GM18526 (cell line): Measurements from ENCODE around the gene LIPC.

ENCODE experiments used
- POLR2A ChIP-seq: IDR thresholded peaks from 3 replicates; pipeline ENCODE4 v1.6.1; 2011; ENCODE audit not compliant: insufficient read length; ENCODE audit errors: extremely low read depth

LIPC gene

GRCh38 chr15:58401991-58402649, 29.7 kb upstream of the LIPC start:
- no peak for TF ChIP-seq POLR2A

GRCh38 chr15:58403581-58403980, 28.2 kb upstream of the LIPC start:
- TF ChIP-seq POLR2A, result no peak

GRCh38 chr15:58404020-58404419, 27.8 kb upstream of the LIPC start:
- TF ChIP-seq POLR2A, result no peak

GRCh38 chr15:58404722-58405121, 27.1 kb upstream of the LIPC start:
- no peak for TF ChIP-seq POLR2A

- TF ChIP-seq POLR2A, result no peak
These were observed 25.9 kb upstream of the LIPC start for GRCh38 chr15:58405865-58406264.

GRCh38 chr15:58406811-58407210, 25.0 kb upstream of the LIPC start:
- TF ChIP-seq POLR2A, result no peak

GRCh38 chr15:58407236-58407775, 24.5 kb upstream of the LIPC start:
- no peak for TF ChIP-seq POLR2A

- no peak for TF ChIP-seq POLR2A
These were observed 24.0 kb upstream of the LIPC start for GRCh38 chr15:58407778-58408177.

- TF ChIP-seq POLR2A, result no peak
These were observed 21.9 kb upstream of the LIPC start for GRCh38 chr15:58409861-58410260.

GRCh38 chr15:58410353-58410752, 21.4 kb upstream of the LIPC start:
- TF ChIP-seq POLR2A, result no peak

GRCh38 chr15:58413253-58413652, 18.5 kb upstream of the LIPC start:
- no peak for TF ChIP-seq POLR2A

- no peak for TF ChIP-seq POLR2A
These were observed 16.2 kb upstream of the LIPC start for GRCh38 chr15:58415636-58416035.

GRCh38 chr15:58416963-58417362, 14.8 kb upstream of the LIPC start:
- no peak for TF ChIP-seq POLR2A

- TF ChIP-seq POLR2A, result no peak
These were observed 13.7 kb upstream of the LIPC start for GRCh38 chr15:58418135-58418534.

GRCh38 chr15:58419803-58420524, 11.8 kb upstream of the LIPC start:
- no peak for TF ChIP-seq POLR2A

GRCh38 chr15:58420579-58421043, 11.2 kb upstream of the LIPC start:
- no peak for TF ChIP-seq POLR2A

GRCh38 chr15:58423205-58423604, 8.6 kb upstream of the LIPC start:
- no peak for TF ChIP-seq POLR2A
